ENCODE data around the gene SNW1.

- TF ChIP-seq, protein P1, sequence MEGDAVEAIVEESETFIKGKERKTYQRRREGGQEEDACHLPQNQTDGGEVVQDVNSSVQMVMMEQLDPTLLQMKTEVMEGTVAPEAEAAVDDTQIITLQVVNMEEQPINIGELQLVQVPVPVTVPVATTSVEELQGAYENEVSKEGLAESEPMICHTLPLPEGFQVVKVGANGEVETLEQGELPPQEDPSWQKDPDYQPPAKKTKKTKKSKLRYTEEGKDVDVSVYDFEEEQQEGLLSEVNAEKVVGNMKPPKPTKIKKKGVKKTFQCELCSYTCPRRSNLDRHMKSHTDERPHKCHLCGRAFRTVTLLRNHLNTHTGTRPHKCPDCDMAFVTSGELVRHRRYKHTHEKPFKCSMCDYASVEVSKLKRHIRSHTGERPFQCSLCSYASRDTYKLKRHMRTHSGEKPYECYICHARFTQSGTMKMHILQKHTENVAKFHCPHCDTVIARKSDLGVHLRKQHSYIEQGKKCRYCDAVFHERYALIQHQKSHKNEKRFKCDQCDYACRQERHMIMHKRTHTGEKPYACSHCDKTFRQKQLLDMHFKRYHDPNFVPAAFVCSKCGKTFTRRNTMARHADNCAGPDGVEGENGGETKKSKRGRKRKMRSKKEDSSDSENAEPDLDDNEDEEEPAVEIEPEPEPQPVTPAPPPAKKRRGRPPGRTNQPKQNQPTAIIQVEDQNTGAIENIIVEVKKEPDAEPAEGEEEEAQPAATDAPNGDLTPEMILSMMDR (conservative IDR thresholded peaks at IDR 0.05; ENCODE audit: low read length) = no peak
- no peak for TF ChIP-seq EZH2phosphoT487 (IDR thresholded peaks at IDR 0.05; ENCODE audit: borderline replicate concordance)
These were observed 8.0 kb downstream of the SNW1 start for GRCh38 chr14:77752799-77753516.
